Panc1 (cell line): ENCODE results near the gene WASL. TPM values are rescaled to one million over a fixed set of nuclear protein-coding genes. Genes with fewer than 3 reads are reported as not detected.
A peak's percentile ranks its signal among the peaks of the same experiment; 100 is the strongest.

ENCODE experiments used
- ATAC-seq: fragments of 200-7000 bp; cut with Tn5 transposase; 2 replicates; pipeline ENCODE4 v1.9.1; 2020; ENCODE audit warnings: mild to moderate bottlenecking, moderate library complexity
- BruUV-seq: library from RNA; stranded (reverse); fragments of 400-500 nt; replicated peaks from 2 replicates; lab custom pipeline; 2021; lab: Mats Ljungman, UMichigan
- CTCF ChIA-PET: fragments of 300-600 bp; sonication (Branson Sonifier 250); formaldehyde crosslinking; loops from one replicate; lab custom pipeline; 2022; ENCODE audit warnings: antibody characterized with exemption; lab: Charles Lee
- POLR2A ChIA-PET: fragments of 300-600 bp; sonication (Branson Sonifier 250); formaldehyde crosslinking; loops from one replicate; lab custom pipeline; 2022; ENCODE audit warnings: antibody characterized with exemption; lab: Charles Lee
- DNase-seq: peaks from one replicate; pipeline ENCODE4 v3.0.0-alpha.2; 2010; ENCODE audit warnings: low read depth, low spot score
- H3K27ac ChIP-seq: 2 replicates; pipeline ENCODE4 v1.5.1; 2011; ENCODE audit warnings: mild to moderate bottlenecking, low read length, inconsistent platforms
- H3K27me3 ChIP-seq: fragments of 200-500 bp; sonication (Bioruptor generic); 2 replicates; pipeline ENCODE4 v1.6.0; 2014; ENCODE audit warnings: low read length, inconsistent platforms; ENCODE audit not compliant: control insufficient read depth, insufficient read depth
- H3K36me3 ChIP-seq: fragments of 200-500 bp; sonication (Bioruptor generic); 2 replicates; pipeline ENCODE4 v1.5.1; 2014; ENCODE audit warnings: inconsistent platforms, mild to moderate bottlenecking, low read length, moderate library complexity; ENCODE audit not compliant: control insufficient read depth, insufficient read depth
- H3K4me1 ChIP-seq: 2 replicates; pipeline ENCODE4 v1.5.1; 2011; ENCODE audit warnings: inconsistent platforms, mild to moderate bottlenecking, low read length, moderate library complexity; ENCODE audit not compliant: control insufficient read depth, insufficient read depth
- H3K4me3 ChIP-seq, 2 experiments: 2 replicates each; pipeline ENCODE4 v1.5.1; 2011 to 2012; ENCODE audit warnings: low read depth in 2 of 2, low read length in 2 of 2, mild to moderate bottlenecking in 2 of 2, inconsistent platforms in 1 of 2, moderate library complexity in 1 of 2
- H3K9me3 ChIP-seq: fragments of 200-500 bp; sonication (Bioruptor generic); 2 replicates; pipeline ENCODE4 v1.5.1; 2014; ENCODE audit warnings: low read depth, mild to moderate bottlenecking, inconsistent platforms, low read length, moderate library complexity; ENCODE audit not compliant: control insufficient read depth, insufficient read depth
- POLR2AphosphoS5 ChIP-seq: IDR thresholded peaks from 2 replicates; pipeline ENCODE4 v1.6.1; 2012; ENCODE audit warnings: mild to moderate bottlenecking, low read depth, low read length, moderate library complexity
- SIN3A ChIP-seq: IDR thresholded peaks from 2 replicates; pipeline ENCODE4 v1.6.1; 2012; ENCODE audit warnings: low read depth, mild to moderate bottlenecking, low read length, moderate library complexity, borderline replicate concordance; ENCODE audit not compliant: insufficient read depth
- TCF7L2 ChIP-seq: IDR thresholded peaks from 2 replicates; pipeline ENCODE4 v1.6.1; 2011; ENCODE audit warnings: mild to moderate bottlenecking, low read depth, low read length, inconsistent platforms
- in situ Hi-C: cut with HindIII; loops from 2 replicates; pipeline ENCODE4 v1.10.0; 2016; ENCODE audit warnings: low sequenced_read_pairs, low pct_unique_long_range_greater_than_20kb
- intact Hi-C: fragments of 100-400 bp; cut with micrococcal nuclease; formaldehyde crosslinking; loops from one replicate; pipeline ENCODE4 v1.10.0; 2022; ENCODE audit not compliant: unreplicated experiment
- total RNA-seq: library from RNA; stranded (reverse); gene quantifications from one replicate; pipeline ENCODE4 v1.2.1, GENCODE V29; 2021; ENCODE audit not compliant: unreplicated experiment
- TF ChIP-seq, protein P1 (sequence below), 2 experiments: IDR thresholded peaks; 2 replicates each; pipeline ENCODE4 v1.6.1; 2011 to 2012; ENCODE audit warnings: low read depth in 2 of 2, control low read depth in 1 of 2, low read length in 1 of 2, mild to moderate bottlenecking in 1 of 2, moderate library complexity in 1 of 2; ENCODE audit not compliant: insufficient read depth in 1 of 2
- TF ChIP-seq, protein P2 (sequence below): fragments of 450-650 bp; IDR thresholded peaks from 2 replicates; pipeline ENCODE4 v1.5.1; 2017; ENCODE audit warnings: mild to moderate bottlenecking

The WASL gene
- total RNA-seq, 1 experiment from 2014 or later = 29.6 TPM

DNA sequence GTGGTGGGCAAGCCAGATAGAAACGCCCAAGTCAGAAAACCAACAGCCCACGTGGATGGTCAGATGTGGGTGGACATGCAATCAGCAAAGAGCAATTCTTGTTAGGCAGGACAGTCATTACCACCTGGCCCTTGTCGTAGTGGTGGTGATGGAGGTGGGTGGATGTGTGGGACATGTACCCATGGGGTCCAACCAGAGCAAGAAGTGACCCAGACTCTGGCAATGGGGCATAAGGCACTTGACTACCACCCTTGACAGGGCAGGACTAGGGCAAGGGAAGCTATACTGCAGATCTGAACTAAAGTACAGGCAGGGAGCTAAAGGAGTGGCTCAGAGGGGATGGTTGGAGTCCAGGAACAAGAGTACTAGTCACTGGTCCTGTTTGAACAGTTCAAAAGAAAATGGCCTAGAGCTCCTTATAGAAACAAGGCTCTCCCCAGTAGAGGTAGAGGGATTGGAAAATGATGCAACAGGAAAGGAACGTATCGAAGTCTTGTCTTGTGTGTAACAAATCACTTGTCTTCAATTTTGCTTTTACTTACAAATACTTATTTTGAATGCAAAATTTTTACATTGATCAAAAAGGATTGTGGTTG, 75.6 kb downstream of the WASL start:
- BruUV-seq = no TSS peak
- 0 out of 2 replicates have a peak, but pooled peaks have one; percentile 51 for ATAC-seq

DNA sequence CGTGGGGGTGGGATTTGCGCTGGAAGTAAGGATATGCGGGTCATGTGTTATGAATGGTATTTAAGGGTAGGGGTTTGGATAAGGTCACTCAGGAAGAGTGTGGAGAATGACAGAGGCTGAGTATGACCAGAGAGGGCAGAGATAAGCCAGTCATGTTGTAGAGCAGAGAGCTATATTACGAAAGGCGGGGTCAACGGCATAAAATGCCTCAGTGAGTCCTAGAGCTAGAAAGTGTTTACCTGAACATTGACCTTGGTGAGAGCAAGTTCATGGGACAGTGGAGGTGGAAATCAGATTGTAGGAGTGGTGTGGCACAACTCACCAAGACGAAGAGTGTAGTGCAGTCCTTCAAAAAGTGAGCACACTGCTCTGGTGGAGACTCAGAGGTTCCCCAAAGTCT, 79.3 kb downstream of the WASL start:
- ATAC-seq = no peak

More for the DNA sequence above, 75.6 kb downstream of the WASL start:
- intact Hi-C loops = no loop called here
- CTCF ChIA-PET = no interaction called here
- POLR2A ChIA-PET = no interaction called here
- in situ Hi-C loops = no loop called here
- TF ChIP-seq POLR2AphosphoS5 = no peak
- TF ChIP-seq SIN3A = no peak
- TF ChIP-seq, protein P1, sequence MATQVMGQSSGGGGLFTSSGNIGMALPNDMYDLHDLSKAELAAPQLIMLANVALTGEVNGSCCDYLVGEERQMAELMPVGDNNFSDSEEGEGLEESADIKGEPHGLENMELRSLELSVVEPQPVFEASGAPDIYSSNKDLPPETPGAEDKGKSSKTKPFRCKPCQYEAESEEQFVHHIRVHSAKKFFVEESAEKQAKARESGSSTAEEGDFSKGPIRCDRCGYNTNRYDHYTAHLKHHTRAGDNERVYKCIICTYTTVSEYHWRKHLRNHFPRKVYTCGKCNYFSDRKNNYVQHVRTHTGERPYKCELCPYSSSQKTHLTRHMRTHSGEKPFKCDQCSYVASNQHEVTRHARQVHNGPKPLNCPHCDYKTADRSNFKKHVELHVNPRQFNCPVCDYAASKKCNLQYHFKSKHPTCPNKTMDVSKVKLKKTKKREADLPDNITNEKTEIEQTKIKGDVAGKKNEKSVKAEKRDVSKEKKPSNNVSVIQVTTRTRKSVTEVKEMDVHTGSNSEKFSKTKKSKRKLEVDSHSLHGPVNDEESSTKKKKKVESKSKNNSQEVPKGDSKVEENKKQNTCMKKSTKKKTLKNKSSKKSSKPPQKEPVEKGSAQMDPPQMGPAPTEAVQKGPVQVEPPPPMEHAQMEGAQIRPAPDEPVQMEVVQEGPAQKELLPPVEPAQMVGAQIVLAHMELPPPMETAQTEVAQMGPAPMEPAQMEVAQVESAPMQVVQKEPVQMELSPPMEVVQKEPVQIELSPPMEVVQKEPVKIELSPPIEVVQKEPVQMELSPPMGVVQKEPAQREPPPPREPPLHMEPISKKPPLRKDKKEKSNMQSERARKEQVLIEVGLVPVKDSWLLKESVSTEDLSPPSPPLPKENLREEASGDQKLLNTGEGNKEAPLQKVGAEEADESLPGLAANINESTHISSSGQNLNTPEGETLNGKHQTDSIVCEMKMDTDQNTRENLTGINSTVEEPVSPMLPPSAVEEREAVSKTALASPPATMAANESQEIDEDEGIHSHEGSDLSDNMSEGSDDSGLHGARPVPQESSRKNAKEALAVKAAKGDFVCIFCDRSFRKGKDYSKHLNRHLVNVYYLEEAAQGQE (IDR thresholded peaks at IDR 0.05; ENCODE audit: insufficient read depth in 1 of 2, low read depth in 2 of 2, low read length in 1 of 2) = no peak
- no peak for TF ChIP-seq TCF7L2
- TF ChIP-seq, protein P2, sequence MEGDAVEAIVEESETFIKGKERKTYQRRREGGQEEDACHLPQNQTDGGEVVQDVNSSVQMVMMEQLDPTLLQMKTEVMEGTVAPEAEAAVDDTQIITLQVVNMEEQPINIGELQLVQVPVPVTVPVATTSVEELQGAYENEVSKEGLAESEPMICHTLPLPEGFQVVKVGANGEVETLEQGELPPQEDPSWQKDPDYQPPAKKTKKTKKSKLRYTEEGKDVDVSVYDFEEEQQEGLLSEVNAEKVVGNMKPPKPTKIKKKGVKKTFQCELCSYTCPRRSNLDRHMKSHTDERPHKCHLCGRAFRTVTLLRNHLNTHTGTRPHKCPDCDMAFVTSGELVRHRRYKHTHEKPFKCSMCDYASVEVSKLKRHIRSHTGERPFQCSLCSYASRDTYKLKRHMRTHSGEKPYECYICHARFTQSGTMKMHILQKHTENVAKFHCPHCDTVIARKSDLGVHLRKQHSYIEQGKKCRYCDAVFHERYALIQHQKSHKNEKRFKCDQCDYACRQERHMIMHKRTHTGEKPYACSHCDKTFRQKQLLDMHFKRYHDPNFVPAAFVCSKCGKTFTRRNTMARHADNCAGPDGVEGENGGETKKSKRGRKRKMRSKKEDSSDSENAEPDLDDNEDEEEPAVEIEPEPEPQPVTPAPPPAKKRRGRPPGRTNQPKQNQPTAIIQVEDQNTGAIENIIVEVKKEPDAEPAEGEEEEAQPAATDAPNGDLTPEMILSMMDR = no peak
- no peaks in the 10 kb centered on the region for H3K9me3 ChIP-seq
- H3K4me1 ChIP-seq = no peaks in the 10 kb centered on the region
- H3K4me3 ChIP-seq = no peak overlapping the region
- H3K36me3 ChIP-seq = no peaks in the 10 kb centered on the region
- H3K27ac ChIP-seq = no peak overlapping the region
- no peaks in the 10 kb centered on the region for H3K27me3 ChIP-seq
- no peak for DNase-seq

More for the DNA sequence above, 79.3 kb downstream of the WASL start:
- H3K4me1 ChIP-seq = no peaks in the 10 kb centered on the region
- no peak overlapping the region for H3K4me3 ChIP-seq
- ChIA-PET POLR2A (no interaction called here), CTCF (no interaction called here)
- no peaks in the 10 kb centered on the region for H3K36me3 ChIP-seq
- TF ChIP-seq POLR2AphosphoS5 (no peak), TCF7L2 (no peak), SIN3A (no peak)
- TF ChIP-seq, protein P2 = no peak
- TF ChIP-seq, protein P1 (IDR thresholded peaks at IDR 0.05; ENCODE audit: insufficient read depth in 1 of 2, low read depth in 2 of 2, low read length in 1 of 2) = no peak
- DNase-seq = no peak
- BruUV-seq = no TSS peak
- intact Hi-C loops (no loop called here), in situ Hi-C loops (no loop called here)
- no peaks in the 10 kb centered on the region for H3K9me3 ChIP-seq
- peaks cover 7% of the 10 kb centered on the region; the same call in 1 of the 2 replicates for H3K27me3 ChIP-seq
- no peak overlapping the region for H3K27ac ChIP-seq
